Ascending aorta (tissue), 2 donors: ENCODE results near the gene SOCS4. TPM values are rescaled to one million over a fixed set of nuclear protein-coding genes. Genes with fewer than 3 reads are reported as not detected.
"Not testable (repeated sequence)": the region's sequence is repeated elsewhere in the genome, so short reads cannot be mapped to it uniquely, and the experiment has no call there.

Experiments
- DNase-seq, 2 donors: peaks; one replicate each; pipeline ENCODE4 v3.0.0-alpha.2; 2019; ENCODE audit warnings: low spot score in 2 of 2
- H3K27ac ChIP-seq, 2 donors: fragments of 200-600 bp; sonication (generic); one replicate each; pipeline ENCODE4 v1.5.1; 2016 to 2017; ENCODE audit warnings: mild to moderate bottlenecking in 1 of 2
- H3K27me3 ChIP-seq: fragments of 200-600 bp; sonication (generic); one replicate; pipeline ENCODE4 v1.5.1; 2017
- H3K36me3 ChIP-seq, 2 donors: fragments of 200-600 bp; sonication (generic); one replicate each; pipeline ENCODE4 v1.5.1; 2016
- H3K4me1 ChIP-seq, 2 donors: fragments of 200-600 bp; sonication (generic); one replicate each; pipeline ENCODE4 v1.5.1; 2016 to 2017; ENCODE audit warnings: mild to moderate bottlenecking in 1 of 2
- H3K4me3 ChIP-seq, 2 donors: fragments of 200-600 bp; sonication (generic); one replicate each; pipeline ENCODE4 v1.5.1; 2016 to 2017; ENCODE audit warnings: mild to moderate bottlenecking in 1 of 2
- H3K9me3 ChIP-seq, 2 donors: fragments of 200-600 bp; sonication (generic); one replicate each; pipeline ENCODE4 v1.5.1; 2016
- intact Hi-C: fragments of 100-400 bp; cut with DNase I; formaldehyde crosslinking; loops from one replicate; pipeline ENCODE4 v1.15.1; 2023
- total RNA-seq: library from RNA; depleted of rRNA; stranded (reverse); fragments of >200 nt; gene quantifications from one replicate; pipeline ENCODE4 v1.1.0, GENCODE V29; 2016
- TF ChIP-seq, protein P1 (sequence below), 3 experiments: fragments of 200-600 bp in 2 of 3; fragments of 450-650 bp in 1 of 3; sonication (generic) in 2 of 3; IDR thresholded peaks; one replicate each; pipeline ENCODE4 v1.5.1; 2016 to 2019; ENCODE audit warnings: antibody characterized with exemption in 3 of 3, mild to moderate bottlenecking in 1 of 3, moderate library complexity in 1 of 3

SOCS4 gene
- total RNA-seq, 1 donor from 2014 or later: 12.9 TPM

DNA sequence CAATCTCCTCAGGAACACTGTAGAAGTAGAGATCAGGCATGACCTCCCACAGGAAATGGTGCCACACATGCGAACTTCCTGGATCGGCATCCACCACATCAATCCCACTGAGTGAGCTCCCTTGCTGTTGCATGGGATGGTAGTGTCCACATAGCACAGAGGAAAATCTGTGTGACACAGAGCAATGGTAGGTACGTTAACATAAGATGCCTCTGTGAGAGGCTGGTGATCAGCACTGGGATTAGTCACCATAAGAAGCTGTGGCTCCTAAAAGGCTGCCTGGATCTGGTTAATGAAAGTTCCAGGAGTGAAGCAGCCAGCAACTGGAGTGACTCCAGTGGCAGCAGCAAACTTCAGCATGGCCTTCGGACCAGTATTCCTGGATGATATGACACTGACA is 22.0 kb upstream of the SOCS4 start:
- TF ChIP-seq, protein P1, sequence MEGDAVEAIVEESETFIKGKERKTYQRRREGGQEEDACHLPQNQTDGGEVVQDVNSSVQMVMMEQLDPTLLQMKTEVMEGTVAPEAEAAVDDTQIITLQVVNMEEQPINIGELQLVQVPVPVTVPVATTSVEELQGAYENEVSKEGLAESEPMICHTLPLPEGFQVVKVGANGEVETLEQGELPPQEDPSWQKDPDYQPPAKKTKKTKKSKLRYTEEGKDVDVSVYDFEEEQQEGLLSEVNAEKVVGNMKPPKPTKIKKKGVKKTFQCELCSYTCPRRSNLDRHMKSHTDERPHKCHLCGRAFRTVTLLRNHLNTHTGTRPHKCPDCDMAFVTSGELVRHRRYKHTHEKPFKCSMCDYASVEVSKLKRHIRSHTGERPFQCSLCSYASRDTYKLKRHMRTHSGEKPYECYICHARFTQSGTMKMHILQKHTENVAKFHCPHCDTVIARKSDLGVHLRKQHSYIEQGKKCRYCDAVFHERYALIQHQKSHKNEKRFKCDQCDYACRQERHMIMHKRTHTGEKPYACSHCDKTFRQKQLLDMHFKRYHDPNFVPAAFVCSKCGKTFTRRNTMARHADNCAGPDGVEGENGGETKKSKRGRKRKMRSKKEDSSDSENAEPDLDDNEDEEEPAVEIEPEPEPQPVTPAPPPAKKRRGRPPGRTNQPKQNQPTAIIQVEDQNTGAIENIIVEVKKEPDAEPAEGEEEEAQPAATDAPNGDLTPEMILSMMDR (IDR thresholded peaks at IDR 0.05): no peak
- H3K36me3 ChIP-seq: no peaks in the 10 kb centered on the region
- no peak overlapping the region for H3K27ac ChIP-seq
- intact Hi-C loops: no loop called here
- no peak for DNase-seq
- H3K4me3 ChIP-seq: no peak overlapping the region
- no peaks in the 10 kb centered on the region for H3K4me1 ChIP-seq
- no peaks in the 10 kb centered on the region for H3K9me3 ChIP-seq
- H3K27me3 ChIP-seq: no peaks in the 10 kb centered on the region

GRCh38 chr14:55015006-55015405 is 12.0 kb upstream of the SOCS4 start:
- H3K4me1 ChIP-seq: no peaks in the 10 kb centered on the region
- intact Hi-C loops: no loop called here
- TF ChIP-seq, protein P1 (IDR thresholded peaks at IDR 0.05): no peak

DNA sequence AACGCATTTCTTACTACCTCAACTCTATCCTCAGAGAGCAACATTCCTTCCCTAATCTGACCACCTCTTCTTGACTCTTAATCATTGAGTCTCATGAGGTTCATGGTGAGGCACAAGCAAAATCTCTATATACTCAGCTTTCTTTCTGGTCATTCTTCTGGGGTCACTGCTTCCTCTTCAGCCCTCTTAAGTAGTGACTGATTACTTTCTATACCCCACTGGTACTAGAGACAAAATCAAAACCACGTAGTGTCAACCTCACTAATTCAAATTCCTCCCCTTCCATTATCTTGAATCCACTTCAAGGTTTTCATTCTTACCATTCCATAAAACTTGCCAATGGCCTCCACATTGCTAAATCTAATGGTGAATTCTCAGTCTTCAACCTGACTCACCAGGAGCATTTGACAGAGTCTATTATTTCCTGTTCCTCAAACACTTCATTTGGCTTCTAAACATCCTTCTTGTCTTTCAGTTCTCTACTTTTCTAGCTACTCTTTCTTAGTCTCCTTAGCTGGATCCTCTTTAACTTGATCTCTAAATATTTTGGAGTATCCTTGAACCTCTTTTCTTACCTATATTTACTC is 7.0 kb upstream of the SOCS4 start:
- H3K4me3 ChIP-seq: no peak overlapping the region
- TF ChIP-seq, protein P1 (IDR thresholded peaks at IDR 0.05): no peak
- intact Hi-C loops: no loop called here
- H3K27me3 ChIP-seq: no peaks in the 10 kb centered on the region
- H3K9me3 ChIP-seq: no peaks in the 10 kb centered on the region
- H3K27ac ChIP-seq: no peak overlapping the region
- H3K4me1 ChIP-seq: no peaks in the 10 kb centered on the region
- H3K36me3 ChIP-seq: no peaks in the 10 kb centered on the region
- DNase-seq: no peak

More at GRCh38 chr14:55015006-55015405, 12.0 kb upstream of the SOCS4 start:
- DNase-seq: no peak
- Histone ChIP-seq H3K36me3 (no peaks in the 10 kb centered on the region), H3K27me3 (no peaks in the 10 kb centered on the region), H3K4me3 (no peak overlapping the region), H3K9me3 (no peaks in the 10 kb centered on the region), H3K27ac (no peak overlapping the region)

- H3K27ac ChIP-seq, intact Hi-C loops, DNase-seq, H3K36me3 ChIP-seq, H3K27me3 ChIP-seq, H3K9me3 ChIP-seq, H3K4me3 ChIP-seq: not testable (repeated sequence)
- H3K4me1 ChIP-seq: peaks cover 4 to 14% of the 10 kb centered on the region in 2 donors
Measured at GRCh38 chr14:55024365-55024764, 2.7 kb upstream of the SOCS4 start.

- Histone ChIP-seq H3K27ac (no peak overlapping the region), H3K27me3 (no peaks in the 10 kb centered on the region), H3K36me3 (no peaks in the 10 kb centered on the region), H3K9me3 (no peaks in the 10 kb centered on the region), H3K4me3 (peak overlapping the region; percentile 91 to 93), H3K4me1 (peaks cover 4 to 15% of the 10 kb centered on the region in 2 donors)
- TF ChIP-seq, protein P1 (IDR thresholded peaks at IDR 0.05): no peak
- no peak for DNase-seq
- intact Hi-C loops: no loop called here
Measured at GRCh38 chr14:55025948-55026347, 1.1 kb upstream of the SOCS4 start.

DNA sequence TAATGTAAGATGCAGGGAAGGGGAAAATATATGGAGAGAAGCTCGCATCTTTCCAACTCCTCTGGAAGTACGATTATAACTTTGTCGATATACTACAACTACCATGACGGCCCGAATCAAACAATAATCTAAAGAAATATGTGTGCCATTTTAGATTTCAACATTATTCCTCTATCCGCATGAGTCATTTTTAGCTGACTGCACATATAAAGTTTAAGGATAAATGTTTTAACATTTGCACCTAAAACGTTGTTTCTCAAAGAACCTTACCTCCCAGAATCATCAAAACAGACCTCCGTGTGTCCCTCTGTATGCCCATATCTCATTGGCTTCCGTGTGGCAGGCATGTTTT is 619 bp upstream of the SOCS4 start:
- H3K27ac ChIP-seq: peak overlapping the region; percentile 82 to 91
- H3K4me1 ChIP-seq: peaks cover 4 to 15% of the 10 kb centered on the region in 2 donors
- no peaks in the 10 kb centered on the region for H3K27me3 ChIP-seq
- no peaks in the 10 kb centered on the region for H3K9me3 ChIP-seq
- intact Hi-C loops: no loop called here
- no peak for DNase-seq
- peak overlapping the region; percentile 91 to 93 for H3K4me3 ChIP-seq
- TF ChIP-seq, protein P1 (IDR thresholded peaks at IDR 0.05): no peak
- no peaks in the 10 kb centered on the region for H3K36me3 ChIP-seq
